ENCODE measurements around the gene ASTN2.

DNA sequence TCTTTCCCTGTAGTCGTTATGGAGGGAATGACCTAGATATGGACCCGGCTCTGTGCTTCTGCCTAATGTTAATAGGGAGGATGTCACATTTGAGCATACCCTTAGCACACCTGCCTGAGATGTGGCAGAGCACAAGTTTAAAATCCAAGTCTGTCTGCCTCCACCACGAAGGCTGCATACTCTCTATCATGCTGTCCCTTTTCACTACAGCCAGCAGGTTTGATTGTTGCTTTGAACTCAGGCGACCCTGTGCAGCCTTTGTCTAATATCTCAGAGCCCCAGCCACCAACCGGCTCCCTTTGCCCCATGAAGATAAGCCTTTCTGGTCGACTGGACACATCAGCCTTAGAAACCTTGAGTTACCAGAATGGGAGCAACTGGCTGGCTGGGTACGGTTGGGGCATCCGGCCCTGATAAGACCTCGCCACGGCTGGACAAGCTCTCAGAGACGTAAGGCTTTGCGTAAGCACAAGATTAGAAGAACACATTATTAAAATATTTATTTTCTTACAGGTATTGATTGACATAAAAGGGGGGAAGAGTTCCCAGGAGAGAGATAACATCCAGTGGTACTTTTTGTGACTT, 949.8 kb downstream of the ASTN2 start:
- TF ChIP-seq POLR2AphosphoS5 (IDR thresholded peaks at IDR 0.05; ENCODE audit: low read depth, low read length): no peak
- no peak for TF ChIP-seq TAF1 (IDR thresholded peaks at IDR 0.05; ENCODE audit: borderline replicate concordance, insufficient read depth, low read length)
- TF ChIP-seq, protein P1, sequence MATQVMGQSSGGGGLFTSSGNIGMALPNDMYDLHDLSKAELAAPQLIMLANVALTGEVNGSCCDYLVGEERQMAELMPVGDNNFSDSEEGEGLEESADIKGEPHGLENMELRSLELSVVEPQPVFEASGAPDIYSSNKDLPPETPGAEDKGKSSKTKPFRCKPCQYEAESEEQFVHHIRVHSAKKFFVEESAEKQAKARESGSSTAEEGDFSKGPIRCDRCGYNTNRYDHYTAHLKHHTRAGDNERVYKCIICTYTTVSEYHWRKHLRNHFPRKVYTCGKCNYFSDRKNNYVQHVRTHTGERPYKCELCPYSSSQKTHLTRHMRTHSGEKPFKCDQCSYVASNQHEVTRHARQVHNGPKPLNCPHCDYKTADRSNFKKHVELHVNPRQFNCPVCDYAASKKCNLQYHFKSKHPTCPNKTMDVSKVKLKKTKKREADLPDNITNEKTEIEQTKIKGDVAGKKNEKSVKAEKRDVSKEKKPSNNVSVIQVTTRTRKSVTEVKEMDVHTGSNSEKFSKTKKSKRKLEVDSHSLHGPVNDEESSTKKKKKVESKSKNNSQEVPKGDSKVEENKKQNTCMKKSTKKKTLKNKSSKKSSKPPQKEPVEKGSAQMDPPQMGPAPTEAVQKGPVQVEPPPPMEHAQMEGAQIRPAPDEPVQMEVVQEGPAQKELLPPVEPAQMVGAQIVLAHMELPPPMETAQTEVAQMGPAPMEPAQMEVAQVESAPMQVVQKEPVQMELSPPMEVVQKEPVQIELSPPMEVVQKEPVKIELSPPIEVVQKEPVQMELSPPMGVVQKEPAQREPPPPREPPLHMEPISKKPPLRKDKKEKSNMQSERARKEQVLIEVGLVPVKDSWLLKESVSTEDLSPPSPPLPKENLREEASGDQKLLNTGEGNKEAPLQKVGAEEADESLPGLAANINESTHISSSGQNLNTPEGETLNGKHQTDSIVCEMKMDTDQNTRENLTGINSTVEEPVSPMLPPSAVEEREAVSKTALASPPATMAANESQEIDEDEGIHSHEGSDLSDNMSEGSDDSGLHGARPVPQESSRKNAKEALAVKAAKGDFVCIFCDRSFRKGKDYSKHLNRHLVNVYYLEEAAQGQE (IDR thresholded peaks at IDR 0.05; ENCODE audit: insufficient read depth in 1 of 2, low read depth in 2 of 2, low read length in 2 of 2): no peak
- no peak for TF ChIP-seq SIN3A (IDR thresholded peaks at IDR 0.05; ENCODE audit: borderline replicate concordance, insufficient read depth, low read length)

Measured in PFSK-1 (cell line).